GM18520 (cell line): Measurements from ENCODE around the gene TRMU.

Experiments used
- ATAC-seq: cut with Tn5 transposase; IDR thresholded peaks from one replicate; pipeline ENCODE4 v1.9.1; 2021; ENCODE audit not compliant: unreplicated experiment

The TRMU gene

GRCh38 chr22:46406349-46406748 is 70.8 kb downstream of the TRMU start:
- no peak for ATAC-seq

- ATAC-seq = no peak
Measured at GRCh38 chr22:46406791-46407190, 71.3 kb downstream of the TRMU start.
